T-helper 9 cell (primary cell): ENCODE results near the gene LAMA2.

Source experiments
- DNase-seq: peaks from one replicate; pipeline ENCODE4 v3.0.0-alpha.2; 2020

Gene LAMA2

DNA sequence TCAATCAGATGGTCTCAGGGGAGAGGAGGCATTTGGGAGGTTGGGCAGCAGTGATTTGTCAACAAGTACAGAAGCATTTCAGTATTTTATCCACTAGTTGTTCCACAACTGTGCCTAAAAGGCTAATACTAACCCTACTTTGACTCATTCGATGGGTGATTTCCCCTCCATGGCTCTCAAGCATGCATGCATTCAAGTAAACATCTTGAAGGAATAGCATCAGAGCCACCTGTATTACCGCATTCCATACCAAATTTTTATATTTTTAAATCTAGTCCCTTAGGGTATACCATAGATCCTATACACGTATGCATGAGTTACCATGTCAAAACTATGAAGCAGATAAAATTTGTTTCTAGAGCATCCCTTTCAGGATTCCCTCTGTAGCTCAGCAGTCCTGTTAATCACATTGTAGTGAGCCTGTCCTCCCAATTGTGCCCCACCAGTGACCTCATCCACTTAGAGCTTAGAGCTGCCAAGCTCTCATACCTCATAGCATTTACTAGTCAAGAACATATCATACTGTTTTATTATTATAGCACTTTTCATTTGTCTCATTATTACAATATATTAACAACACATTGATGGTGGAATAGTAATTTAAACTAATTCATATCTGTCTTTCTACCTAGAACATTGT, 213.8 kb downstream of the LAMA2 start:
- DNase-seq: no peak

- no peak for DNase-seq
Measured at GRCh38 chr6:129098061-129098553, 215.2 kb downstream of the LAMA2 start.

- DNase-seq: no peak
Measured at GRCh38 chr6:129099696-129100095, 216.8 kb downstream of the LAMA2 start.

DNA sequence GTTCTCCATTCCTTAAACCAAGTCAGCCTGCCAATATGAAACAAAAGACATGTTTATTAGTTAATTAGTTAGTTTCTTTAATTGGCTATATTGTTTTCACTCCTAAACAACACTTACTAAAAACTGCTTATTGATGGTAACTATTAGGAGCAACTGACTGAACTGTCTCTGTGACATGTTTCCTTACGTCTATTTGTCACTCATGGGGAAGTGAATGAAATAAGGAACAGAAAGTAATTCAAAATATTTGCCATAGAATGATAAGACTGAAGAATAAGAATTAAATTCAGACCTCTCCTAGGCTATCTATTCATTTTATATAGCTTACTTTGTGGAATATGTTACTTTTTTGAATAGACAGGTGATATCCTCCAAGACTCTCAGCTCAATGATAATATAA, 217.2 kb downstream of the LAMA2 start:
- no peak for DNase-seq

DNA sequence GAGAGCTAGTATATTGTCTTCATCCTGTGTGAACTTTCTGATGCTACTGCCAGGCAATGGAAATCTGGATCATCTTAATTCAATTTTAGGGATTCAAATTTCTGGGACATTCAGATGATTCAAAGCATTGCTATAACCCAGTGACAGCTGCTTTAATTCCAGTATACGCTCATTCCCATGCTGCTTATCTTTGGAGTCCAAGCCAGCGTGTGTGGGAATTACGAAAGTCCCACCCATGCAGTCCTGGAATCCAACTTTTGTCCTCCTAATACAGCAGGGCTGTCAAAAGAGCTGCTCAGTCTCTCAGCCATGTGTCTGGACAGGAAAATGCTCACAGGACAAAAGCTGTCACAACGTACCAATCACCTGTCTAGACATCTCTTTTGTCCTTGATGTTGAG, 219.8 kb downstream of the LAMA2 start:
- DNase-seq: no peak

GRCh38 chr6:129104131-129104530, 221.2 kb downstream of the LAMA2 start:
- no peak for DNase-seq

GRCh38 chr6:129104560-129104959, 221.6 kb downstream of the LAMA2 start:
- DNase-seq: no peak

- no peak for DNase-seq
Measured at GRCh38 chr6:129105035-129105434, 222.1 kb downstream of the LAMA2 start.

- no peak for DNase-seq
Measured at GRCh38 chr6:129105793-129106192, 222.9 kb downstream of the LAMA2 start.

DNA sequence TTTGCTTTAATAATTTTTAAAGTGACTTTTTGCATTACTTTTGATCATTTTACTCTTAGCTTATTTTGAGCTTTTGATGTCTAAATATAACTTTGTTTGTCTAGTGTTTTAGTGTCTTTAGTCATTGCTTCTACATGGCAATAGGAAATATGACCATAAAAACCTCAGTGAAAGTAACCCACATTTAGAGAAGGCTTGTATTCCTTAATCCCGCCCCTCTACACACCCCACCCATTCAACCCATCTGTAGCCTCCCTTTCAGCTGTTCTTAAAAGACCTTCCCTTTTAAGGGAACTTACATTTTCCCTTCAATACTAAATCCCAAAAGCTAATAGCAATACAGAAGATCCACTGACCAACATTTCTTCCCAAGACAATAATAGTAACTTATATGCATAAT, 225.4 kb downstream of the LAMA2 start:
- DNase-seq: no peak

GRCh38 chr6:129110690-129111343, 227.9 kb downstream of the LAMA2 start:
- DNase-seq: no peak

- no peak for DNase-seq
Measured at GRCh38 chr6:129111346-129111745, 228.4 kb downstream of the LAMA2 start.

- no peak for DNase-seq
Measured at GRCh38 chr6:129111853-129112252, 228.9 kb downstream of the LAMA2 start.

GRCh38 chr6:129112591-129112990, 229.7 kb downstream of the LAMA2 start:
- no peak for DNase-seq

- no peak for DNase-seq
Measured at GRCh38 chr6:129113637-129114036, 230.7 kb downstream of the LAMA2 start.

DNA sequence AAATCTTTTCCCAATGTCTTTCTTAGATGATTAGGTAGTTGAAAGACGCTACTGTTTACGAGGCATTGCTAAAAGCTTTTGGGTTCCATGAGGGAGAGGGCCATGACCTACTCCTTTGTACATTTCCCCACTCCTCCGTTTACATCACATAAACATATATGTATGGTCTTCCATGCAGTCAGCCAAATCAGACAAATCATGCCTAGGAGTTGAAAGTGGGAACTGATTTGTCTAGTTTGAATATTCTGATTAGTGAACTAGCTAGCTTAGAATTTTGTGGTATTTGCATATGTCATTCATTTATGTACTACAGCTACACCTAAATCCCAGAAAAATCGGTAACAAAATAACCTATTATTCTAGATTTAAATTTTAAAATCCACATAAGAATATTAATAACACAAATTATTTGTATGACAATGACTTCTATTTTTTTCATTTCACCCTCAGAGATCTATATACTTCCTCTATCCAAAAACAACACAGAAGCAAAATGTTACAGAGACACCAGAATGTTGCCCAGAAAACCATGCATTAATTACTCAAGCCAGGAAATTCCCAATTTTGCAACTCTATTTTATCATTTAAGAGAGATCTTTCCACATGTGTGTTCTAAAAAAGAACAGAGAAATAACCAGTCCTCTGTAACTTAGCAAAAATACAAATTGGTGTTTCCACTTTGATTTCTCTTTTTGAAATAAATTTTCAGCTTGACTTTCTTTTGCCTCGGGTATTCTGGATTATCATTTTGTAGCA, 231.9 kb downstream of the LAMA2 start:
- no peak for DNase-seq

GRCh38 chr6:129115471-129115870, 232.5 kb downstream of the LAMA2 start:
- no peak for DNase-seq

- no peak for DNase-seq
Measured at GRCh38 chr6:129117355-129117754, 234.4 kb downstream of the LAMA2 start.

- no peak for DNase-seq
Measured at GRCh38 chr6:129120856-129121638, 238.1 kb downstream of the LAMA2 start.

- DNase-seq: no peak
Measured at GRCh38 chr6:129124347-129124746, 241.4 kb downstream of the LAMA2 start.

DNA sequence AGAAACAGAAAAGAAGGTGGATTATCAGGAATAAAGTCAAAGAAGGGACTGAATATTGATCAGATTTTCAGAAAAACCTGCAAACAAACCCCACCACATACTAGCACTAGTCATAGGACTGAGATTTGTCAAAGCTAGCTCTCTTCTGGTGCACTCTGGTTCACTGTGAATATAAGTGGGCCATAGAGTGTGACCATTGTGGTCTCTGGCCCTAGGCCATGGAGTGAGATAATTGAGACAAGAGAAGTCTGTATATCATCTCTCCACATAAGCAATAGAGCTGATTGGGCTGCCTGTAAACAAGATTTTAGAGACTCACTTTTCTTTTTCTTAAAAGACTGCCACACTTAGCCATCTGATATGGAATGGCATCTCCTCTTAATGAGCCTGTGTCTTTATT, 247.2 kb downstream of the LAMA2 start:
- no peak for DNase-seq

DNA sequence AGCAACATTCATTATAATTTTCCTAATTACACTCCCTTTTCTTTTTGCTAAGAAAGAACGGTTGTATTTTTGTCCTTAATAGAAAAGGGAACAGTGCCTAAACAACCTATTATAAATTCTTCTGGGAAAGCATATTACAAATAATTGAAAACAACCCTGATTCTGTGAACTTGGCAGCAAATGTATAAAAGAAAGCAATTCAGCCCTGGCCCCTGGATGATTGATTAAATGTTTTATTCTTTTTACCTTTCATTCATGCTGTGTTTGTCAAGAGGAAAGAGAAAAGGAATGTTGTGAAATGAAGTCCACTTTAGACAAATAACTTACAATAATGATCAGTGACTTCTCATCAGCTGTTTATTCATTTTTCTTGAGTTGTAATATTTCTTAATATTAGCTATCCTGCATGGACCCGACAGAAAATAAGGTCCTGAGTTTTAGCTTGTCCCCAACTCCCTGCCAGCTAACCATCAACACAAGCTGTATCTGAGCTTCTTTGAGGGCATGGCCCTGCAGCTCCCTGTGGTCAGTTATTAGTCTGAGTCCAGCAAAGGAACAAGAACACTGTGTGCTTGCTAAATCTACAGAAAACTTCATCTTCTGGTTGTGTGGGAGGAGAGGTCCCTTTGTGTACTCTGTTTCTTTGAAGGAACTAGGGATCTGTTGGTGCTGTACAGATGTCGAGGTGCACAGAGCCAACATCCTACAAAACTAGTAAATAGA, 248.2 kb downstream of the LAMA2 start:
- no peak for DNase-seq
